HG02870 (cell line): ENCODE data around the gene MRAP.

ENCODE experiments used
- ATAC-seq: cut with Tn5 transposase; IDR thresholded peaks from one replicate; pipeline ENCODE4 v1.9.1; 2021; ENCODE audit warnings: mild to moderate bottlenecking, moderate library complexity; ENCODE audit not compliant: unreplicated experiment

The MRAP gene

GRCh38 chr21:32347351-32347750 lies 48.7 kb downstream of the MRAP start:
- no peak for ATAC-seq

GRCh38 chr21:32347977-32348376 lies 49.3 kb downstream of the MRAP start:
- no peak for ATAC-seq

- ATAC-seq = no peak
Measured at GRCh38 chr21:32348604-32349332, 50.1 kb downstream of the MRAP start.

- ATAC-seq = no peak
Measured at GRCh38 chr21:32349333-32349944, 50.8 kb downstream of the MRAP start.

GRCh38 chr21:32350211-32350980 lies 51.7 kb downstream of the MRAP start:
- ATAC-seq = no peak

GRCh38 chr21:32350981-32351380 lies 52.3 kb downstream of the MRAP start:
- ATAC-seq = no peak

GRCh38 chr21:32351428-32351827 lies 52.8 kb downstream of the MRAP start:
- no peak for ATAC-seq

- ATAC-seq = no peak
Measured at GRCh38 chr21:32352526-32352925, 53.9 kb downstream of the MRAP start.

GRCh38 chr21:32353002-32353711 lies 54.5 kb downstream of the MRAP start:
- ATAC-seq = no peak

GRCh38 chr21:32356874-32357395 lies 58.3 kb downstream of the MRAP start:
- no peak for ATAC-seq

GRCh38 chr21:32359719-32360260 lies 61.1 kb downstream of the MRAP start:
- no peak for ATAC-seq

- no peak for ATAC-seq
Measured at GRCh38 chr21:32360401-32360975, 61.8 kb downstream of the MRAP start.
